H54 (cell line): Measurements from ENCODE around the gene AGAP1.

Source experiments
- DNase-seq: peaks from one replicate; pipeline ENCODE4 v3.0.0; 2011; ENCODE audit warnings: low spot score, mixed read lengths; ENCODE audit not compliant: insufficient read length
- FAIRE-seq: peaks from 3 replicates; lab custom pipeline; 2011; peaks lifted over from hg19 to GRCh38; lab: Jason Lieb, UNC
- POLR2A ChIP-seq: IDR thresholded peaks from 2 replicates; pipeline ENCODE4 v1.6.1; 2011; ENCODE audit warnings: low read depth, mild to moderate bottlenecking, low read length

AGAP1 gene

GRCh38 chr2:235583925-235584637 is 90.2 kb downstream of the AGAP1 start:
- DNase-seq: no peak
- FAIRE-seq: no peak
- no peak for TF ChIP-seq POLR2A

- no peak for FAIRE-seq
- DNase-seq: no peak
- TF ChIP-seq POLR2A: no peak
Measured at GRCh38 chr2:235584638-235585007, 90.8 kb downstream of the AGAP1 start.

GRCh38 chr2:235587202-235587601 is 93.4 kb downstream of the AGAP1 start:
- FAIRE-seq: no peak

GRCh38 chr2:235588750-235589149 is 94.9 kb downstream of the AGAP1 start:
- no peak for FAIRE-seq
- no peak for DNase-seq
- no peak for TF ChIP-seq POLR2A

More at GRCh38 chr2:235587202-235587601, 93.4 kb downstream of the AGAP1 start:
- DNase-seq: no peak
- TF ChIP-seq POLR2A: no peak

GRCh38 chr2:235591231-235591730 is 97.4 kb downstream of the AGAP1 start:
- TF ChIP-seq POLR2A: no peak
- FAIRE-seq: no peak
- no peak for DNase-seq

GRCh38 chr2:235591921-235592320 is 98.1 kb downstream of the AGAP1 start:
- no peak for FAIRE-seq
- TF ChIP-seq POLR2A: no peak
- no peak for DNase-seq

- FAIRE-seq (no peak), DNase-seq (no peak)
- TF ChIP-seq POLR2A: no peak
Measured at GRCh38 chr2:235592430-235592829, 98.6 kb downstream of the AGAP1 start.

GRCh38 chr2:235592836-235593235 is 99.0 kb downstream of the AGAP1 start:
- no peak for FAIRE-seq
- no peak for TF ChIP-seq POLR2A
- DNase-seq: no peak

GRCh38 chr2:235594041-235594440 is 100.2 kb downstream of the AGAP1 start:
- DNase-seq: peak; percentile 42
- FAIRE-seq: peak; percentile 20
- no peak for TF ChIP-seq POLR2A

GRCh38 chr2:235594964-235595363 is 101.1 kb downstream of the AGAP1 start:
- DNase-seq (no peak), FAIRE-seq (no peak)
- TF ChIP-seq POLR2A: no peak

GRCh38 chr2:235595422-235596010 is 101.7 kb downstream of the AGAP1 start:
- TF ChIP-seq POLR2A: no peak
- peak; percentile 33 for DNase-seq
- peak; percentile 96 for FAIRE-seq

- no peak for TF ChIP-seq POLR2A
- no peak for DNase-seq
- no peak for FAIRE-seq
Measured at GRCh38 chr2:235596272-235596671, 102.4 kb downstream of the AGAP1 start.

- FAIRE-seq (no peak), DNase-seq (no peak)
- no peak for TF ChIP-seq POLR2A
Measured at GRCh38 chr2:235597081-235597615, 103.3 kb downstream of the AGAP1 start.

- DNase-seq (no peak), FAIRE-seq (no peak)
- no peak for TF ChIP-seq POLR2A
Measured at GRCh38 chr2:235598026-235598425, 104.2 kb downstream of the AGAP1 start.
